Measurements from ENCODE around the gene ZAP70. TPM values are rescaled to one million over a fixed set of nuclear protein-coding genes. Genes with fewer than 3 reads are reported as not detected.

The ZAP70 gene
- total RNA-seq, 2 donors from 2014 or later = 8.3 to 10.4 TPM

DNA sequence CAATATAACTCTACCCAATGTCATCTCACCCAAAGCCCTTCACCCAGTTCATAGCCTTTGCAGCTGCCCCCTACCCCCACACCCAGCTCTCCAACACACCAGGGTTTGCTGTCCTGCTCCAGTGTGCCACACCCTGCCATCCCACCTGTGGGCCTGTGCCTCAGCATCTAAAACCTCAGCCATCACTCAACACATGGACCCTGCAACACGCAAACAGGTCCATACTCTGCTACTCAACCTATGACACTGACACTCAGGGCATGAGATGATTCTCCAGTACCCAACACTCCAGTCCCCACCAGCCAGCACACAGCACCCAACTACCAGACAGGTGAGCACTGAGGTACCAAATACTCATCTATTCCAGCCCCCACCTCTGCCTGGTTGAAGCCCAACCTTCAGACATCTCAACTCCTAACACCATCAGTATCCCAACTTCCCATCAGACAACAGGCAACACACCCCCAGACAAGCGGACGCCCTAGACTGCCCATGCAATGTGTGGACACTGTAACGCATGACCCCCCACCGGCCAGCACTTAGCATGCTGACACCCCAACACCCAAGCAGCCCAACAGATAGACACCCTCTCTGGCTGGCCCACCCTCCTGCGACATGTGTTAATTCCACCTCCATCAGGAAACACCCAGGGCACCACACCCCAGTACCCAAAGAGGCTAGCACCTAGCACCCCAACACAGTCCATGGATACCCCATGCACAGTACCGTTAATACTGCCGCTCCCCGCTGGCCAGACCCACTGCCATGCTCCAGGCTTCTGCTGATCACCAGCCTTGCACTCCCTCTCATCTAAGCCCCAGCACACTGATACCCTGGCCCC, 25.0 kb downstream of the ZAP70 start:
- Histone ChIP-seq H3K36me3 (ENCODE audit: control insufficient read depth, insufficient read depth, low read length) (no peaks in the 10 kb centered on the region), H3K27ac (ENCODE audit: low read depth, low read length) (no peak overlapping the region), H3K9ac (ENCODE audit: extremely low read depth, low read length, poor library complexity, severe bottlenecking) (no peak overlapping the region), H3K27me3 (ENCODE audit: control insufficient read depth, insufficient read depth, low read length, poor library complexity, severe bottlenecking) (no peaks in the 10 kb centered on the region), H3K4me1 (ENCODE audit: control insufficient read depth, insufficient read depth, low read length) (no peaks in the 10 kb centered on the region), H3K9me3 (ENCODE audit: control insufficient read depth, low read length) (no peaks in the 10 kb centered on the region), H3K4me3 (ENCODE audit: low read length) (no peak overlapping the region)
- Mint-ChIP-seq H3K9me3 (no peaks in the 10 kb centered on the region), H3K27me3 (ENCODE audit: insufficient read depth) (peaks cover 4% of the 10 kb centered on the region), H3K4me1 (peaks cover 6% of the 10 kb centered on the region), H3K36me3 (ENCODE audit: low read depth) (peaks cover 5% of the 10 kb centered on the region), H3K4me3 (no peak overlapping the region), H3K27ac (no peak overlapping the region)
- TF ChIP-seq CTCF (conservative IDR thresholded peaks at IDR 0.05) = no peak
- WGBS, 2 experiments (ENCODE audit: insufficient coverage in 1 of 2, insufficient read length in 1 of 2) = 95 to 100% methylated on average over 1 to 9 of the region's 9 CpGs
- no peak for DNase-seq

GRCh38 chr2:97739020-97739892, 25.9 kb downstream of the ZAP70 start:
- Histone ChIP-seq H3K36me3 (ENCODE audit: control insufficient read depth, insufficient read depth, low read length) (peaks cover 6% of the 10 kb centered on the region), H3K9me3 (ENCODE audit: control insufficient read depth, low read length) (no peaks in the 10 kb centered on the region), H3K9ac (ENCODE audit: extremely low read depth, low read length, poor library complexity, severe bottlenecking) (no peak overlapping the region), H3K4me3 (ENCODE audit: low read length) (no peak overlapping the region), H3K27me3 (ENCODE audit: control insufficient read depth, insufficient read depth, low read length, poor library complexity, severe bottlenecking) (no peaks in the 10 kb centered on the region), H3K27ac (ENCODE audit: low read depth, low read length) (no peak overlapping the region), H3K4me1 (ENCODE audit: control insufficient read depth, insufficient read depth, low read length) (no peaks in the 10 kb centered on the region)
- no peak for DNase-seq
- Mint-ChIP-seq H3K27me3 (ENCODE audit: insufficient read depth) (peaks cover 4% of the 10 kb centered on the region), H3K4me1 (peaks cover 6% of the 10 kb centered on the region), H3K27ac (peak overlapping the region; percentile 52), H3K36me3 (ENCODE audit: low read depth) (peaks cover 13% of the 10 kb centered on the region), H3K4me3 (no peak overlapping the region), H3K9me3 (no peaks in the 10 kb centered on the region)
- no peak for TF ChIP-seq CTCF (conservative IDR thresholded peaks at IDR 0.05)
- 91 to 93% methylated on average over 6 to 23 of the region's 23 CpGs for WGBS, 2 experiments (ENCODE audit: insufficient coverage in 1 of 2, insufficient read length in 1 of 2)

- H3K4me1 Mint-ChIP-seq = peaks cover 6% of the 10 kb centered on the region
- no peak overlapping the region for H3K4me3 Mint-ChIP-seq
- no peaks in the 10 kb centered on the region for H3K27me3 ChIP-seq (ENCODE audit: control insufficient read depth, insufficient read depth, low read length, poor library complexity, severe bottlenecking)
- no peak overlapping the region for H3K4me3 ChIP-seq (ENCODE audit: low read length)
- peaks cover 16% of the 10 kb centered on the region for H3K36me3 Mint-ChIP-seq (ENCODE audit: low read depth)
- peaks cover 4% of the 10 kb centered on the region for H3K27me3 Mint-ChIP-seq (ENCODE audit: insufficient read depth)
- no peak overlapping the region for H3K27ac Mint-ChIP-seq
- H3K27ac ChIP-seq (ENCODE audit: low read depth, low read length) = no peak overlapping the region
- H3K4me1 ChIP-seq (ENCODE audit: control insufficient read depth, insufficient read depth, low read length) = no peaks in the 10 kb centered on the region
- TF ChIP-seq CTCF (conservative IDR thresholded peaks at IDR 0.05) = no peak
- H3K9ac ChIP-seq (ENCODE audit: extremely low read depth, low read length, poor library complexity, severe bottlenecking) = no peak overlapping the region
- no peak for DNase-seq
- peaks cover 6% of the 10 kb centered on the region for H3K36me3 ChIP-seq (ENCODE audit: control insufficient read depth, insufficient read depth, low read length)
- H3K9me3 Mint-ChIP-seq = no peaks in the 10 kb centered on the region
- WGBS, 2 experiments (ENCODE audit: insufficient coverage in 1 of 2, insufficient read length in 1 of 2) = 89 to 100% methylated on average over 1 to 5 of the region's 5 CpGs
- no peaks in the 10 kb centered on the region for H3K9me3 ChIP-seq (ENCODE audit: control insufficient read depth, low read length)
Measured at GRCh38 chr2:97739893-97740245, 26.5 kb downstream of the ZAP70 start.

Measured in endodermal cell (in vitro differentiated cells).